ENCODE data around the gene CHRND. TPM values are rescaled to one million over a fixed set of nuclear protein-coding genes. Genes with fewer than 3 reads are reported as not detected.

CHRND gene
- total RNA-seq, 1 experiment from 2014 or later, result not detected

DNA sequence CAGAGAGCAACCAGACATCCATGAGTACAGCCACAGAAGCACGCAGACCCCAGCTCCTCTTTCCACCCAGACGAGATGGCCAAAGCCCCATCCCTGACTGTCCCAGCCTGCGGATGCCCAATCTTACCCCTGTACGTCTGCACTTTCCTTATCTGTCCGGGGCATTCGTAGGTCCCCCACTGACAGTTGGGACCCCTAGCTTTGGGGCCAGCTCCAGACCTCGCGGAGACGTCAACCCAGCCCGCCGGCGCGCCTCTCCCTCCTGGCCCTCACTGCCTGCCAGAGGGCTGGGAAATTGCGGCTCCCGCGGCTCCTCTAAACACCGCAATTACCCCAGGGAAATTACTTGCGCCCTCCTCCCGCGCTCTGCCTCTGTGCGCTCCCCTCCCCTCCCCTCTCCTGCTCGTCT, 40.6 kb upstream of the CHRND start:
- Histone ChIP-seq H3K36me3 (ENCODE audit: control insufficient read depth, insufficient read depth, low read length) (no peaks in the 10 kb centered on the region), H3K9me3 (no peaks in the 10 kb centered on the region), H3K27me3 (replicated peaks; ENCODE audit: control insufficient read depth, insufficient read depth, low read length) (no peaks in the 10 kb centered on the region), H3K4me1 (no peaks in the 10 kb centered on the region), H3K4me3 (ENCODE audit: low read depth, low read length) (no peak overlapping the region)
- no peaks in the 10 kb centered on the region for H3K4me1 Mint-ChIP-seq (ENCODE audit: low read depth, unreplicated experiment)
- H3K4me3 Mint-ChIP-seq (ENCODE audit: unreplicated experiment), result no peak overlapping the region
- POLR2A ChIA-PET, result no interaction called here
- intact Hi-C loops (cut with micrococcal nuclease; ENCODE audit: unreplicated experiment), result no loop called here
- no peak overlapping the region for H3K27ac Mint-ChIP-seq (ENCODE audit: unreplicated experiment)
- no peak for TF ChIP-seq CTCF (IDR thresholded peaks at IDR 0.05; ENCODE audit: insufficient read depth in 1 of 2, low read depth in 1 of 2, low read length in 1 of 2, severe bottlenecking in 1 of 2, unreplicated experiment in 1 of 2)
- no peaks in the 10 kb centered on the region for H3K9me3 Mint-ChIP-seq (ENCODE audit: unreplicated experiment)
- CTCF ChIA-PET, result no interaction called here
- no peak for DNase-seq
- BruUV-seq (replicated peaks), result no TSS peak
- no peaks in the 10 kb centered on the region for H3K36me3 Mint-ChIP-seq (ENCODE audit: insufficient read depth, unreplicated experiment)
- H3K27me3 Mint-ChIP-seq (ENCODE audit: insufficient read depth, unreplicated experiment), result no peaks in the 10 kb centered on the region

DNA sequence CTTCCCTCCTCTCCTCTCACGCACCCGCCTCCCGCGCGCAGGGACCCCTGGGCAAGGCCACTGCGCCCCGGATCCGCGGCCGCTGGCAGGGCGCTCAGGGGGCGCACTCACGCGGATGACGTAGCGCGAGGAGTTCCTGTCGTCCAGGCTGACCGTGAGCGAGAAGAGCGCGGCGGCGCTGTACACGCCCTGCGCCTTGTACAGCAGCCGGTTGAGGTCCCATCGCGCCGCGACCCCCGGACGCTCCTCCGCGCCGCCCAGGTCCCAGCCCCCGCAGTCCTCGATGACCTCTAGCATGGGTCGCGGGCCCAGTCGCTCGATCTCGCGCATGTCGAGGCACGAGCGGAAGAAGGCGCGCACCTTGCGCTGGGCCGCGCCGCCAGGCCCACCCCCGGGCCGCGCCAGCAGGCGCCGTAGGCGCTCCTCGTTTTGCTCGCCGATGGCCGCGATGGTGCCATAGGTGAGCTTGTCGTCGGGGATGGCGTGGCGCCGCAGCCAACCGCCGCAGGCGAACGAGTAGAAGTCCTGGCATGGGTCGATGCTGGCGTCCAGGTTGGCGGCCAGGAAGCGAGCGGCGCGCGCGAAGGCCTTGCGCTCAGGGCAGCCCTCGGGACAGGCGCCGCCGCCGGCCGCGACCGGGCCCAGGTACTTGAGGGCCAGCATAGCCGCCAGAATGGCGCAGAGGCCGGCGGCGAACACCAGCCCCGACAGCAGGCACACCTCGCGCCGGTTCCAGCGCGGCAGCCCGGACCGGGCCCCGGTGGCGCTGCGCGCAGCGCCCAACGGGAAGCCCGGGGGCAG, 40.0 kb upstream of the CHRND start:
- Histone ChIP-seq H3K27me3 (replicated peaks; ENCODE audit: control insufficient read depth, insufficient read depth, low read length) (no peaks in the 10 kb centered on the region), H3K4me1 (no peaks in the 10 kb centered on the region), H3K36me3 (ENCODE audit: control insufficient read depth, insufficient read depth, low read length) (no peaks in the 10 kb centered on the region), H3K9me3 (no peaks in the 10 kb centered on the region), H3K4me3 (ENCODE audit: low read depth, low read length) (no peak overlapping the region)
- Mint-ChIP-seq H3K9me3 (ENCODE audit: unreplicated experiment) (no peaks in the 10 kb centered on the region), H3K27me3 (ENCODE audit: insufficient read depth, unreplicated experiment) (no peaks in the 10 kb centered on the region), H3K36me3 (ENCODE audit: insufficient read depth, unreplicated experiment) (no peaks in the 10 kb centered on the region), H3K4me1 (ENCODE audit: low read depth, unreplicated experiment) (no peaks in the 10 kb centered on the region), H3K4me3 (ENCODE audit: unreplicated experiment) (no peak overlapping the region), H3K27ac (ENCODE audit: unreplicated experiment) (no peak overlapping the region)
- no peak for DNase-seq
- intact Hi-C loops (cut with micrococcal nuclease; ENCODE audit: unreplicated experiment), result no loop called here
- TF ChIP-seq CTCF (IDR thresholded peaks at IDR 0.05; ENCODE audit: insufficient read depth in 1 of 2, low read depth in 1 of 2, low read length in 1 of 2, severe bottlenecking in 1 of 2, unreplicated experiment in 1 of 2), result no peak
- POLR2A ChIA-PET, result no interaction called here
- BruUV-seq (replicated peaks), result no TSS peak
- CTCF ChIA-PET, result no interaction called here

DNA sequence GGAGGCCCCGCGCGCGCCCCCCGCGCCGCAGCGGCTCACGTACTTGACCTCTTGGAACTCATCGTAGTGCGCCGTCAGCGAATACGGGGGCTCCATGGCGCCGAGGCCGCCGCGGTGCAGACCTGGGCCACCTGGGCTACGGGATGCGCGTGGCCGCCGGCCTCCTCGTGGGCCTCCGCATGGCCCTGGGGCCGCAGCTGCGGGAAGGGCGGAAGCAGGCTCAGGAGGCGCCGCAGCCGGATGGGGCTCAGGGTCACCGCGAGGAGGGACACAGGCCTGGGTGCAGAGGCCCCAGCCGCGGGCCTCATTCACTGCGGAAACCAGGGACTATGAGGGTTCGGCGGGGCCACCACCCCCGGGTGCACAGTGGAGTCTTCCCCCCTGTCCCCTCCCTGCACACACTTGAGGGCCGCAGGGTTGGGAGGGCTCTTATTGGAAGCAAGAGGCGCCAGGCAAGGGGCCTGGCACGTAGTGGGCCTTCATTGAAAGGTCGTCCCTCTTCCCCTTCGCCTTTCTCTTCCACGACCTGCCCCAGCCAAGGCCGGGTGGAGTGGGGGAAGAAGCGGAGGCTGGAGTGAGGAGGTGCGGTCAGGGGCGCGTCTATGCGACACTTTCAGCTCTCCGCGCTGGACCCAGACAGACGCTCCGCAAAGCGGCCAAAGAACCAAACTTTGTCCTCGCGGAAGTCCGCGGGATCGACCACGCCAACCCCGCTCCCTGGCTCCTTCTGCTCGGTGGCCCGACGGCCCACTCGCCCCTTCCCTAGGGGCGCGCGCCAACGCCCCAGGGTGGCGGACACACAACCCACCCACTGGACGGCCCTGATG, 39.2 kb upstream of the CHRND start:
- no peak for DNase-seq
- no peaks in the 10 kb centered on the region for H3K36me3 Mint-ChIP-seq (ENCODE audit: insufficient read depth, unreplicated experiment)
- Histone ChIP-seq H3K9me3 (no peaks in the 10 kb centered on the region), H3K27me3 (replicated peaks; ENCODE audit: control insufficient read depth, insufficient read depth, low read length) (no peaks in the 10 kb centered on the region), H3K4me3 (ENCODE audit: low read depth, low read length) (peak overlapping the region; percentile 41), H3K4me1 (no peaks in the 10 kb centered on the region), H3K36me3 (ENCODE audit: control insufficient read depth, insufficient read depth, low read length) (no peaks in the 10 kb centered on the region)
- no TSS peak for BruUV-seq (replicated peaks)
- no peak overlapping the region for H3K27ac Mint-ChIP-seq (ENCODE audit: unreplicated experiment)
- H3K4me1 Mint-ChIP-seq (ENCODE audit: low read depth, unreplicated experiment), result no peaks in the 10 kb centered on the region
- POLR2A ChIA-PET, result no interaction called here
- no peaks in the 10 kb centered on the region for H3K27me3 Mint-ChIP-seq (ENCODE audit: insufficient read depth, unreplicated experiment)
- no peak for TF ChIP-seq CTCF (IDR thresholded peaks at IDR 0.05; ENCODE audit: insufficient read depth in 1 of 2, low read depth in 1 of 2, low read length in 1 of 2, severe bottlenecking in 1 of 2, unreplicated experiment in 1 of 2)
- H3K9me3 Mint-ChIP-seq (ENCODE audit: unreplicated experiment), result no peaks in the 10 kb centered on the region
- CTCF ChIA-PET, result no interaction called here
- intact Hi-C loops (cut with micrococcal nuclease; ENCODE audit: unreplicated experiment), result no loop called here
- H3K4me3 Mint-ChIP-seq (ENCODE audit: unreplicated experiment), result peak overlapping the region; percentile 47
